ENCODE results near the gene C12orf57.

GRCh38 chr12:6959805-6960592 is 16.2 kb downstream of the C12orf57 start:
- TF ChIP-seq CTCF (IDR thresholded peaks at IDR 0.05; ENCODE audit: low read depth, low read length), result no peak
- TF ChIP-seq, protein P1, sequence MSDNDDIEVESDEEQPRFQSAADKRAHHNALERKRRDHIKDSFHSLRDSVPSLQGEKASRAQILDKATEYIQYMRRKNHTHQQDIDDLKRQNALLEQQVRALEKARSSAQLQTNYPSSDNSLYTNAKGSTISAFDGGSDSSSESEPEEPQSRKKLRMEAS (IDR thresholded peaks at IDR 0.05; ENCODE audit: low read depth, low read length), result no peak
- TF ChIP-seq POLR2A (IDR thresholded peaks at IDR 0.05; ENCODE audit: extremely low read depth, insufficient read length), result no peak
- no peak for TF ChIP-seq MYC (IDR thresholded peaks at IDR 0.05; ENCODE audit: low read depth, low read length)

Measured in NB4 (cell line).